ENCODE measurements around the gene DTX4.

- TF ChIP-seq CTCF (IDR thresholded peaks at IDR 0.05; ENCODE audit: low read depth, low read length) (no peak), MYC (IDR thresholded peaks at IDR 0.05; ENCODE audit: low read depth, low read length) (no peak)
These were observed 26.1 kb downstream of the DTX4 start for GRCh38 chr11:59197991-59198390.

All from NB4 (cell line).